ENCODE data around the gene SCNN1B. TPM values are rescaled to one million over a fixed set of nuclear protein-coding genes. Genes with fewer than 3 reads are reported as not detected.
A peak's percentile ranks its signal among the peaks of the same experiment; 100 is the strongest.
"Not testable (repeated sequence)": the region's sequence is repeated elsewhere in the genome, so short reads cannot be mapped to it uniquely, and the experiment has no call there.

The SCNN1B gene
- total and polyA plus RNA-seq, 12 donors = 0.11 to 0.38 (median 0.22) TPM; not detected in 4

- ATAC-seq = no peak
- DNase-seq = no peak
- H3K4me3 ChIP-seq = no peak overlapping the region
- TF ChIP-seq CTCF (IDR thresholded peaks at IDR 0.05) = no peak
- peaks cover 0 to 20% (median 6%) of the 10 kb centered on the region in 7 donors for H3K27me3 ChIP-seq
- 82 to 87% methylated on average over 2 of the region's 2 CpGs for WGBS, 2 donors
- intact Hi-C loops (cut with DNase I) = no loop called here
- H3K36me3 ChIP-seq = no peaks in the 10 kb centered on the region
- H3K9me3 ChIP-seq = no peaks in the 10 kb centered on the region
- no peaks in the 10 kb centered on the region for H3K4me1 ChIP-seq
- no peak overlapping the region for H3K27ac ChIP-seq
These were observed 7.8 kb upstream of the SCNN1B start for GRCh38 chr16:23294260-23294659.

DNA sequence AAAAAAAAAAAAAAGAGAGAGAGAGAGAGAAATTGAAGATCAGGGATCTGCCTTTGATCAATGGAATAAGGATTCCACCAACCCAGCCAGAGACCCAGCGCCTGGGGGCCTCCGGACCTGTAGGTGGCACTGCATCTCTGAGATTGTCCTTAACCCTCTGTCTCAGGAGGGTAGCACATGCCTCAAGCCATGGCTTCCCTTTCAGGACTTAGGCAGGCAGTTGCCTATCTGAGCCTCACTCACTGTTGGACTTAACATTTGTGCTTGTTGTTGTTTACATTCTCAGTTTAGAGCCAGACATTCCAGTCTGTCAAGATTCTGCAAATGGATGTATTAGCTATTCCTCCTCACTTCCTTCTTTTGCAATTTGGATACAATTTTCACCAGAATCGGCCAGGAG is 5.1 kb upstream of the SCNN1B start:
- no peak overlapping the region for H3K4me3 ChIP-seq
- WGBS, 2 donors = 76 to 80% methylated on average over 3 of the region's 3 CpGs
- no peak overlapping the region for H3K27ac ChIP-seq
- DNase-seq (no peak), ATAC-seq (no peak)
- peak in 2 of 9 donors; percentile 12 to 15 for TF ChIP-seq CTCF (IDR thresholded peaks at IDR 0.05)
- intact Hi-C loops (cut with DNase I) = no loop called here
- peaks cover 0 to 3% (median 0%) of the 10 kb centered on the region in 9 donors for H3K4me1 ChIP-seq
- peaks cover 0 to 43% (median 22%) of the 10 kb centered on the region in 7 donors for H3K27me3 ChIP-seq
- H3K9me3 ChIP-seq = no peaks in the 10 kb centered on the region
- H3K36me3 ChIP-seq = no peaks in the 10 kb centered on the region

- intact Hi-C loops (cut with DNase I) = no loop called here
- Histone ChIP-seq H3K4me1 (peaks cover 0 to 9% (median 0%) of the 10 kb centered on the region in 9 donors), H3K4me3 (no peak overlapping the region), H3K27me3 (peaks cover 8 to 57% (median 35%) of the 10 kb centered on the region in 7 donors), H3K36me3 (no peaks in the 10 kb centered on the region), H3K27ac (no peak overlapping the region), H3K9me3 (no peaks in the 10 kb centered on the region)
- WGBS, 2 donors = 73 to 79% methylated on average over 6 of the region's 6 CpGs
- DNase-seq = no peak
- no peak for TF ChIP-seq CTCF (IDR thresholded peaks at IDR 0.05)
- no peak for ATAC-seq
These were observed 3.7 kb upstream of the SCNN1B start for GRCh38 chr16:23298290-23298915.

DNA sequence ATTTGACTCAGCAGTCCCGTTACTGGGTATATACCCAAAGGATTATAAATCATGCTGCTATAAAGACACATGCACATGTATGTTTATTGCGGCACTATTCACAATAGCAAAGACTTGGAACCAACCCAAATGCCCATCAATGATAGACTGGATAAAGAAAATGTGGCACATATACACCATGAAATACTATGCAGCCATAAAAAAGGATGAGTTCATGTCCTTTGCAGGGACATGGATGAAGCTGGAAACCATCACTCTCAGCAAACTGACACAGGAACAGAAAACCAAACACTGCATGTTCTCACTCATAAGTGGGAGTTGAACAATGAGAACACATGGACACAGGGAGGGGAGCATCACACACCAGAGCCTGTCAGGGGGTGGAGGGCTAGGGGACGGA is 2.3 kb upstream of the SCNN1B start:
- DNase-seq, ATAC-seq, H3K4me1 ChIP-seq, H3K27ac ChIP-seq, H3K4me3 ChIP-seq, H3K9me3 ChIP-seq, H3K36me3 ChIP-seq: not testable (repeated sequence)
- intact Hi-C loops (cut with DNase I) = loop anchor here in 1 of 10 donors (10.0 kb wide), 1 partner anchor 55 kb away; no protein-coding TSS in a partner anchor
- 40 to 43% methylated on average over 2 of the region's 3 CpGs for WGBS, 2 donors
- peaks cover 8 to 58% (median 41%) of the 10 kb centered on the region in 7 donors for H3K27me3 ChIP-seq

Measured in heart right ventricle (tissue), 16 donors.